ENCODE measurements around the gene CRACR2B.

GRCh38 chr11:811446-812245 lies 16.1 kb upstream of the CRACR2B start:
- TF ChIP-seq MAX (IDR thresholded peaks at IDR 0.05) (no peak), E2F6 (IDR thresholded peaks at IDR 0.05) (no peak), MAFK (IDR thresholded peaks at IDR 0.05; ENCODE audit: low read depth, low read length) (no peak)

Measured in H1 (cell line).